ENCODE data around the gene ASAH2. TPM values are rescaled to one million over a fixed set of nuclear protein-coding genes. Genes with fewer than 3 reads are reported as not detected.
A peak's percentile ranks its signal among the peaks of the same experiment; 100 is the strongest.

The ASAH2 gene
- total and polyA plus RNA-seq, 2 donors (not counting 1 experiment from before 2014, with no cell fraction given): 0.25 to 0.44 TPM

- Histone ChIP-seq H3K36me3 (replicated peaks in 1 of 2; ENCODE audit: control extremely low read depth in 1 of 2, control insufficient read depth in 1 of 2, extremely low read depth in 1 of 2, insufficient read depth in 2 of 2, low read length in 1 of 2) (no peaks in the 10 kb centered on the region), H3K27me3 (replicated peaks in 1 of 4; ENCODE audit: control extremely low read depth in 1 of 4, control insufficient read depth in 3 of 4, insufficient read depth in 4 of 4, low read length in 3 of 4) (peaks cover 0 to 12% (median 7%) of the 10 kb centered on the region in 4 experiments), H3K9me3 (ENCODE audit: control extremely low read depth in 1 of 3, control insufficient read depth in 2 of 3, insufficient read depth in 1 of 3, low read length in 2 of 3) (no peaks in the 10 kb centered on the region), H3K79me2 (ENCODE audit: control insufficient read depth, insufficient read depth, low read length) (no peaks in the 10 kb centered on the region), H3K27ac (ENCODE audit: low read length in 2 of 2) (no peak overlapping the region), H3K4me1 (ENCODE audit: control insufficient read depth in 2 of 2, insufficient read depth in 2 of 2, low read length in 2 of 2) (no peaks in the 10 kb centered on the region), H3K9ac (ENCODE audit: low read length) (no peak overlapping the region), H3K4me2 (replicated peaks; ENCODE audit: low read depth, low read length, poor library complexity, severe bottlenecking) (no peak overlapping the region), H4K20me1 (ENCODE audit: control insufficient read depth, insufficient read depth, low read length, poor library complexity, severe bottlenecking) (no peaks in the 10 kb centered on the region), H3K4me3 (ENCODE audit: control extremely low read depth in 1 of 5, extremely low read depth in 1 of 5, insufficient read depth in 1 of 5, low read depth in 2 of 5, low read length in 4 of 5) (no peak overlapping the region), H2AFZ (ENCODE audit: insufficient read depth, low read depth, low read length, poor library complexity, severe bottlenecking) (no peak overlapping the region)
- H3K27ac Mint-ChIP-seq: no peak overlapping the region
- no peak overlapping the region for H3K4me3 Mint-ChIP-seq
- intact Hi-C loops (cut with micrococcal nuclease): loop anchor here (5.0 to 10.0 kb wide), 2 partner anchors 147 to 349 kb away; partner anchors contain the start of gene SGMS1
- H3K27me3 Mint-ChIP-seq: peaks cover 32% of the 10 kb centered on the region
- DNase-seq (peak; percentile 58), ATAC-seq (ENCODE audit: low read depth) (peak; percentile 39)
- POLR2A ChIA-PET: no interaction called here
- 67% methylated on average over 1 of the region's 3 CpGs for WGBS (ENCODE audit: insufficient coverage)
- H3K4me1 Mint-ChIP-seq: no peaks in the 10 kb centered on the region
- CTCF ChIA-PET: interaction anchor here (0.7 to 2.6 kb wide), 21 partner anchors 9 to 682 kb away, joined by 3 to 21 read pairs (median 5); no protein-coding TSS in a partner anchor
- TF ChIP-seq CTCF (IDR thresholded peaks at IDR 0.05): peak; percentile 71
- TF ChIP-seq EZH2 (IDR thresholded peaks at IDR 0.05; ENCODE audit: borderline replicate concordance, insufficient read depth, low read depth, low read length, poor library complexity, severe bottlenecking): no peak
- no peaks in the 10 kb centered on the region for H3K9me3 Mint-ChIP-seq (ENCODE audit: insufficient read depth)
Observed at GRCh38 chr10:50275650-50276235, 24.4 kb upstream of the ASAH2 start.

- CTCF ChIA-PET: interaction anchor here (1.4 kb wide), 1 partner anchor 10 kb away, joined by 3 read pairs; no protein-coding TSS in a partner anchor
- no peaks in the 10 kb centered on the region for H3K79me2 ChIP-seq (ENCODE audit: control insufficient read depth, insufficient read depth, low read length)
Observed at GRCh38 chr10:50272531-50272930, 21.2 kb upstream of the ASAH2 start.

More at GRCh38 chr10:50272531-50272930, 21.2 kb upstream of the ASAH2 start:
- H3K27ac ChIP-seq (ENCODE audit: low read length in 2 of 2): no peak overlapping the region
- no peaks in the 10 kb centered on the region for H3K9me3 ChIP-seq (ENCODE audit: control extremely low read depth in 1 of 3, control insufficient read depth in 2 of 3, insufficient read depth in 1 of 3, low read length in 2 of 3)
- peaks cover 14% of the 10 kb centered on the region for H3K27me3 Mint-ChIP-seq
- H3K27me3 ChIP-seq (replicated peaks in 1 of 4; ENCODE audit: control extremely low read depth in 1 of 4, control insufficient read depth in 3 of 4, insufficient read depth in 4 of 4, low read length in 3 of 4): peaks cover 0 to 12% (median 4%) of the 10 kb centered on the region in 4 experiments
- no peaks in the 10 kb centered on the region for H4K20me1 ChIP-seq (ENCODE audit: control insufficient read depth, insufficient read depth, low read length, poor library complexity, severe bottlenecking)
- DNase-seq (no peak), ATAC-seq (ENCODE audit: low read depth) (no peak)
- H3K9me3 Mint-ChIP-seq (ENCODE audit: insufficient read depth): no peaks in the 10 kb centered on the region
- H3K9ac ChIP-seq (ENCODE audit: low read length): no peak overlapping the region
- H3K4me3 Mint-ChIP-seq: no peak overlapping the region
- no peaks in the 10 kb centered on the region for H3K4me1 Mint-ChIP-seq
- 98% methylated on average over 4 of the region's 7 CpGs for WGBS (ENCODE audit: insufficient coverage)
- no peak for TF ChIP-seq CTCF (IDR thresholded peaks at IDR 0.05)
- TF ChIP-seq EZH2 (IDR thresholded peaks at IDR 0.05; ENCODE audit: borderline replicate concordance, insufficient read depth, low read depth, low read length, poor library complexity, severe bottlenecking): no peak
- POLR2A ChIA-PET: no interaction called here
- intact Hi-C loops (cut with micrococcal nuclease): loop anchor here (10.0 kb wide), 1 partner anchor 352 kb away; the partner anchor contains the start of gene SGMS1
- no peak overlapping the region for H3K27ac Mint-ChIP-seq
- no peak overlapping the region for H3K4me3 ChIP-seq (ENCODE audit: control extremely low read depth in 1 of 5, extremely low read depth in 1 of 5, insufficient read depth in 1 of 5, low read depth in 2 of 5, low read length in 4 of 5)
- no peak overlapping the region for H2AFZ ChIP-seq (ENCODE audit: insufficient read depth, low read depth, low read length, poor library complexity, severe bottlenecking)
- H3K36me3 ChIP-seq (replicated peaks in 1 of 2; ENCODE audit: control extremely low read depth in 1 of 2, control insufficient read depth in 1 of 2, extremely low read depth in 1 of 2, insufficient read depth in 2 of 2, low read length in 1 of 2): no peaks in the 10 kb centered on the region
- H3K4me1 ChIP-seq (ENCODE audit: control insufficient read depth in 2 of 2, insufficient read depth in 2 of 2, low read length in 2 of 2): no peaks in the 10 kb centered on the region
- no peak overlapping the region for H3K4me2 ChIP-seq (replicated peaks; ENCODE audit: low read depth, low read length, poor library complexity, severe bottlenecking)

All from B cell (primary cell).